OCI-LY7 (cell line): Measurements from ENCODE around the gene SCG3.

Experiments
- EZH2phosphoT487 ChIP-seq: fragments of 200-600 bp; sonication (generic); IDR thresholded peaks from 2 replicates; pipeline ENCODE4 v1.6.1; 2018; ENCODE audit warnings: low read depth, borderline replicate concordance, mild to moderate bottlenecking, mixed run types, antibody characterized with exemption, low read length, moderate library complexity, mixed read lengths
- TF ChIP-seq, protein P1 (sequence below): fragments of 200-600 bp; sonication (generic); conservative IDR thresholded peaks from 2 replicates; pipeline ENCODE4 v1.5.1; 2014; ENCODE audit warnings: mild to moderate bottlenecking, antibody characterized with exemption, low read length, moderate library complexity, mixed read lengths

DNA sequence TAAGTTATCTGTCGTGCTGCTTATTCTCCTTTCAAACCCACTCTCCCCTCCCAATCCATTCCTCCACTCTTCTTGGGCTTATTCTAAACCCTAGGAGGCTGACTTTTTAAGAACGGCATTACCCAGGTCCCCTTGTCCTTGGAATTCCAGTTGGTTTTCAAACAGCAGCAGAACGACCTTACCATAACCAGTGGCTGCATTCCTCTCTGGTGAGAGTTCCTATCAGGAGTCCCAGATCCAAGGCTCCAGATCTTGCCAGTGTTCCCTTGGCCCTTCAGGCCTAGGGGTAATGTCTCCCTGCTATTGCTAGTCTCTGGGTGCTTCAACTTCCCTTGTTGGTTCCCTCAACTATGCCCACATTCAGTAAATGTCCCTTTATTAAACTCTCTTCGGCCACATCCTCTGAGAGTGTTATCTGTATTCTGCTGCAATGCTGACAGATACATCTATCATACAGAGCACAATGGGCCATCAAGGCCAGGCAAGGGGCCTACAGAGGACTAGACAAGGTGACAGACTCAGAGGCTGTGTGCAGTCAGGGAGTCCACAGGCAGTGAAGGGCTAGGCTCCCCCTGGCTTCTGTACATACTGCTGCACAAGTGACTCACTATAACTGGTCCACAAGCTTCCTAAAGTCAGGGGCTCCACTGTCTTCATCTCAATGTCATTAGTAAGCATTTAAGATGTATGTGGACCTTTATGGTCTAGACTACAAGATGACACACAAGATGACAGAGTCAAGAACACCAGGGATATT is 46.0 kb downstream of the SCG3 start:
- TF ChIP-seq, protein P1, sequence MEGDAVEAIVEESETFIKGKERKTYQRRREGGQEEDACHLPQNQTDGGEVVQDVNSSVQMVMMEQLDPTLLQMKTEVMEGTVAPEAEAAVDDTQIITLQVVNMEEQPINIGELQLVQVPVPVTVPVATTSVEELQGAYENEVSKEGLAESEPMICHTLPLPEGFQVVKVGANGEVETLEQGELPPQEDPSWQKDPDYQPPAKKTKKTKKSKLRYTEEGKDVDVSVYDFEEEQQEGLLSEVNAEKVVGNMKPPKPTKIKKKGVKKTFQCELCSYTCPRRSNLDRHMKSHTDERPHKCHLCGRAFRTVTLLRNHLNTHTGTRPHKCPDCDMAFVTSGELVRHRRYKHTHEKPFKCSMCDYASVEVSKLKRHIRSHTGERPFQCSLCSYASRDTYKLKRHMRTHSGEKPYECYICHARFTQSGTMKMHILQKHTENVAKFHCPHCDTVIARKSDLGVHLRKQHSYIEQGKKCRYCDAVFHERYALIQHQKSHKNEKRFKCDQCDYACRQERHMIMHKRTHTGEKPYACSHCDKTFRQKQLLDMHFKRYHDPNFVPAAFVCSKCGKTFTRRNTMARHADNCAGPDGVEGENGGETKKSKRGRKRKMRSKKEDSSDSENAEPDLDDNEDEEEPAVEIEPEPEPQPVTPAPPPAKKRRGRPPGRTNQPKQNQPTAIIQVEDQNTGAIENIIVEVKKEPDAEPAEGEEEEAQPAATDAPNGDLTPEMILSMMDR: peak; percentile 21; the same call in 1 of the 2 replicates
- TF ChIP-seq EZH2phosphoT487: no peak
